Mesenteric fat pad (tissue), 1 donor: Measurements from ENCODE around the gene KRT31. TPM values are rescaled to one million over a fixed set of nuclear protein-coding genes. Genes with fewer than 3 reads are reported as not detected.
"Not testable (repeated sequence)": the region's sequence is repeated elsewhere in the genome, so short reads cannot be mapped to it uniquely, and the experiment has no call there.

Experiments
- DNase-seq: peaks from one replicate; pipeline ENCODE4 v3.0.0-alpha.2; 2020; ENCODE audit warnings: low spot score
- total RNA-seq: library from RNA; stranded (reverse); fragmentation: NEBNext Ultra II Directional; extraction: Animal tissue kit (Norgen Biotek cat#: 25700); gene quantifications from one replicate; pipeline ENCODE4 v1.2.1, GENCODE V29; 2021
- donor health status: DM: yes; HTN: yes; CAD: no.

The KRT31 gene
- total RNA-seq, 1 donor from 2014 or later = not detected

- no peak for DNase-seq
Measured at GRCh38 chr17:41391535-41391934, 5.9 kb downstream of the KRT31 start.

DNA sequence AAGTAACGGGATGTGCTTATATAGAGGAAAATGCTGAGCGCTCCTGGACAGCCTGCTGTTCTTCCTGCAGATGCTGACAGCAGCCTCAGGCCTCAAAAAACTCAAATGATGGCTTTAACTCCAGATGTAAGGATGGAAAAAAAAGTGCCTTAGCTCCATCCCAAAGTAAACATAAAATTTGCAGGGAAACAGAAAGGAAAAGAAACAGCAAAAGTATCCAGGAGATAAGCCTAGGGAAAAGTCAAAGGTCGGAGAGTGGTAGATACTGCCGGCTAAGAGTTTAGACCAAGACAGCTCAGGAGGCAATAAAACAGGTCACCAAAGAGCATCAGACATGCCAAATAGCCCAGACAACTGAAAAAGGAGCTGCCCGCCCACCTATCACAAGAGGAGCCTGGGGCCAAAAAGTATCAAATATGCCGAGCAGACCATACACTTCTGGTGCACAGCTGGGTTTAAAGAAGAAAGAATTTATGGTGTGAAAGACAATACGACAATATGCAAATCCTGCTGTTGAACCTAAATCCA, 6.9 kb downstream of the KRT31 start:
- no peak for DNase-seq

DNA sequence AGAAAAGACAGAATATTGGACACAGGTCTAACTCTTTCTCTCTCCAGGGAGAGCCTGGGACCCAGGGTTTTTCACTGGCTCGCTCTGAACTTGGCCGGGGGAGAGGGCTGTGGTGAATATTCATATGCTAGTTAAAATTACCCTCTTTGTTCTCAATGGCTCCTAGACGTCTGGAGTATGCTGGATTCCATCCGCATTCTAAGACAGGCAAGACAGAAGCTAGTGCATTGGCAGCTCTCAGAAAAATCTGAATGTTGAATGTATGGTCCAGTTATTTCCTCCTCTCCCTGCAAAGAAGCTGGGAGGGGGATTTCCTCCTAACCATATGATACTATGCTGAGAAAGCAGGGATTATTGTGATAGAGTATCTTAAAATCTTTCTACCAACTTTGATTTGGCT, 9.7 kb downstream of the KRT31 start:
- no peak for DNase-seq

GRCh38 chr17:41386227-41386626, 11.2 kb downstream of the KRT31 start:
- no peak for DNase-seq

- no peak for DNase-seq
Measured at GRCh38 chr17:41383690-41384089, 13.7 kb downstream of the KRT31 start.

DNA sequence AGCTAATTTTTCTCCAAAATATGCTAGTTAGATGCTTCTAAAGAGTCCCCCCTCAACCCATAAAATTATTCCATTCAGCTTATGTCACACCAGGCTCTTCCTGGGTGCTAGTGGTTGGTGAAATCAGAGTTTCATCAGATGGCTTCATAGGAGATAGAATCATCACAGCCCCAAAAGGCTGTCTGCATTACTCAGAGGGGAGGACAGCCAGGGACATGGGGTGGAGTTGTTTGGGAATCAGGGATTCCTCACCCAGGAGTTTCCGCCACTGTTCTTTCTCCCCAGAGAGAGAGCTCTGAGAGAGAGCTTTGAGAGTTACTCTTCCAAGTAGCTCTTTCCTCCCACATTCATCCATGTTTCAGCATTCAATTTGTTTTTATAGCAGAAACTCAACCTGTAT, 15.0 kb downstream of the KRT31 start:
- no peak for DNase-seq

GRCh38 chr17:41381943-41382342, 15.5 kb downstream of the KRT31 start, which contains the start of gene KRT34:
Gene KRT34 (minus strand): TSS chr17:41382306. CDS start chr17:41382246, 60 bp downstream.
- DNase-seq = not testable (repeated sequence)

GRCh38 chr17:41380091-41380490, 17.3 kb downstream of the KRT31 start:
- not testable (repeated sequence) for DNase-seq

- DNase-seq = no peak
Measured at GRCh38 chr17:41377546-41377945, 19.9 kb downstream of the KRT31 start.

DNA sequence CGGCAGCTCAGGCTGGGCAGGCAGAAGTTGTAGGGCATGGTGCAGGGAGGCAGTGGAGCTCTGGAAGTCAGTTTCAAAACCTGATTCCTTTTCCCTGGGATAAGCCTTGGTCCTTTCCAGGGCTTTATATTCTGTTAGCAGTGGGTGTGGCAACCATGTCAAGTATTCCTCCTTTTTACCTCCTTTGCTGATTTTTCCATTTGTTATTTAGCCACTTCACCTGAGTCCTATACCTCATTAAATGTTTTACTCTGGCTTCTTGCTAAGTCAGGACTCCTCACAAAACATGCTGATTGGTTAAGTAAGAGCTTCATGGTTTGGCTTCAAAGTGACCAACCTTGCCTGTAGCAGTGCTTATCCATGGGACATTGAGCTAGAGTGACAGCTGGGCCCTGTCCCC, 27.7 kb downstream of the KRT31 start, which contains the start of gene KRT33B:
Gene KRT33B (minus strand): TSS at position 101 of the 400 bp plus-strand sequence. CDS start 63 bp downstream, at position 38.
- no peak for DNase-seq

DNA sequence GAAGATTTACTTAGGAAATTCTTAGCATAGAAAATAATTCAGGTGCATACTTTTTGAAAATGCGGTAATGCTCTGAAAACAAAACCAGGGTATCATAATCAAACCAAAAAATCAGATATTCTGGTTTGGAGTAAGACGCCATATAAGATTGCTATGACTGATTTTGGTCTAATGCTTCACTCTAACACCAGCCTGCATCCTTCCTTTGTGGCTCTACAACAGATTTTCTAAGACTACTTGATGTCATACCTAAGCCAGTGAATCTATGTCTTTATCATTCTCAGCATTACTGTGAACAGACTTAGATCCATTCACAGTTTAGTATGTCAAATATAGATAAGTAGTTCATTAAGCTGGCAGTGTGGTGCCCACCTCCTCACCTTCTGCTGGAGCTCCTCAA, 28.4 kb downstream of the KRT31 start:
- DNase-seq = no peak

GRCh38 chr17:41367426-41368075, 29.9 kb downstream of the KRT31 start:
- no peak for DNase-seq

DNA sequence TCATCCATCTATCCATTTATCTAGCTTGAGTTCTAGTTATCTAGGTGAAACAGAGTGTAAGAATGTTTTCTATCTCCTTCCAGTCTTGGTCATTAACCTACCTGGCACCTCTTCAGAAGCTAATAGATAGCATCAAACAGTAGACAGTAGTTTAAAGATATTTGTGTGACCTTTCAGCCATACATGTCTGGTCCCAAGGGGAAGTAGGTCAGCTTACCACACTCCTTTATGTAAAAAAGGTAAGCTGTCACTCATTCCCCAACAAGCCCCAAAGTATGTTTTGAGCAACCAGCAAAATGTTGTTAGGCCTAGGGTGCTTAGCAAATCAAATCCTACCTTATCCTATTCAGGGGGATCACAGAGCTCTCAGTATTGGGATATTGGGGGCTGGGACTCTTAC, 31.3 kb downstream of the KRT31 start:
- DNase-seq = no peak

DNA sequence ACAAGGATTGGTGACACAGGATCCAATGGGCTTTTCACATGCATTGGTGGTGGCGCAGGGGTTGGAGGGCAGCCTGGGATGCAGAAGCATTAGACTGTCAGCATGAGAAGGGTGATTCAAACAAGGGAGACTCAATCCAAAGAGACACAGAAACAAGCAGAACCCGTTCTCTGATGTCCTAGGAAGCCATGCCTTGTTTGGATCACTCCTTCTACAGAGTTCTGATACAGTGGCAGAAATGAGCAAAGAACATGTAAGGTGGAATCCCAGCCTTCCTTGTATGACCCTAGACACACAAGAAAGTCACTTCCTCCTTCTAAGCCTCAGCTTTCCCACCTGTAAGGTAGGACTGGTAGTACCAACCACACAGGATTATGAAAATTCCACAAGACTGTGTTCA, 33.5 kb downstream of the KRT31 start:
- no peak for DNase-seq

DNA sequence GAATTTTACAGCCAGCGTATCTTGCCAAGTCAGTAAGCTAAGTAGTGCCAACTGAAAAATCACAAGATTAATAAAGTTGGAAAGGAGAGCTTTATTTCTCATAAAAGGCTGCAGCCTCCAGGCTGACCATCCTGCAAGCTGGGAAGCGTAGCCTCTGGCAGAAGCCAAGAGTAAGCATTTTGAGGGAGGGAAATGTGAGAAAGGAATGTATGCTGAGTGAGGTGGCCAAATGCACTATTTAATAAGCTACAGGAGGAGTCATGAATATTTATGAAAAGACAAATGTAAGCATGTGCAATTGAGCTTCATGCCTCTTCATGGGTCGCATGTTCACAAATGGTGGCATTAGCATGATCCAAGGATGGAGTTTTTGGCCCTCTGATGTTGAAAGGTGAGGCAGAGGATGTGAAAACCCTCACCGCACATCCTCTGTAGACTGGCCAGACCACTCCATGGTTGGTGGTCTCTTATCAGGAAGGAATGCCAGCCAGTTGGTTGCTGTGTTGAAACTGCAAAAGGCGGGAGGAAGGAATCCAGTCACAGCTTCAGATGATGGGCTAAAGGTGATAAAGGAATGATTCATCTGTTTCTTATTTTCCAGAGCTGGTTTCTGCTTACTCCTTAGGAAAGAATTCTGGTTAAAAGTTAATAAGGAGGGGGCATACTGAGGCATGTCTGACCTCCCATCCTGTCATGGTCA, 37.0 kb downstream of the KRT31 start:
- no peak for DNase-seq

- DNase-seq = no peak
Measured at GRCh38 chr17:41354536-41354935, 42.9 kb downstream of the KRT31 start.

DNA sequence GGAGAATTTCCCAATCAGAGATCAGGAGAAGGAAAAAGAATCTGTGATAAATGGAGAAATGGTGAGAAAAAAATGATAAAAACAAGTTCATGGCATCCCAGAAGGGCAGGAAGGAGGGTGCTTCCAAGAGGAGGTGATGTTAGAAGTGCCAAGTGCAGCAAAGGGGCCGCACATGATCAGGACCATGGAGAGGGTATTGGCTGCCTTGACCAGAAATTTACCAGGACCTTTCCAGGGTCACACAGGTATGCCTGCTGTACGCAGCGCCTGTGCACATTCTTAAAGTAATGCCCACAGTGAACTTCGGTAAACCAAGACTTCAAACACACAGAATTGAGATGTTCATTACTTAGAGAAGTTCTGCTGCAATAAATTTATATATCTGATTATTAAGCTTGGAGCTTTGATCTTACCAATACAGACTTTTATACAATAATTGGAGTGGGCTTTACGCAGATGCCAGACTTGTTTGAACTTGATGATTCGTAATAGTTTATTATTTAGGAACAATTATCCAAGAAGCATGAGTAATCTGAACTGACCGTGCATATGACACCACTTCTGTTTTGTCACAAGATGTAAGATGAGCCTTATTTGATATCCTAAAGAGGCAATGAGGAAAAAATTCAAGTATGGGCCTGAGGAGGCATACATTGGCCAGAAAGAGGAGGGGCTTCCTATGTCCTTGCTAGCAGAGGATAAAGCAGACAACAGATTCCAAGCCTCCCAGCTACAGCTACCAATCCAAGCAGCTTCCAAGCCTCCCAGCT, 44.6 kb downstream of the KRT31 start:
- no peak for DNase-seq

DNA sequence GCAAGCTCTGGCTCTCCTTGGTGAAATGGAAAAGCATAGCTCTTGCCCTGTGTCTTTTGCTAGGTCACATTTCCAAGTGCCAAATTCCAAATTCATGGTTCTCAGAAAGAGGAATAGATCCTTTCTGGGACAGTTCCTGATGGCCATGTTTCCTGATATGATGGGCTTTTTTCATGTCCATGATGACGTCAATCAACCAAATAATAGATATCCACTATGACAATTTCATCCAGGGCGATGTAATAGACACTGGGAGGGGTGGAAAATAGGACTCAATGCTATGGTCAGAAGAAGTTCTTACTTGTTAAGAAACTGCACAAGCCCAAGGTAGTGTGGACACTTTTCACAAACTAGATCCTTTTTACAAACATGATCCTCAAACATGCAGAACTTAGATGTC, 46.2 kb downstream of the KRT31 start:
- DNase-seq = no peak

DNA sequence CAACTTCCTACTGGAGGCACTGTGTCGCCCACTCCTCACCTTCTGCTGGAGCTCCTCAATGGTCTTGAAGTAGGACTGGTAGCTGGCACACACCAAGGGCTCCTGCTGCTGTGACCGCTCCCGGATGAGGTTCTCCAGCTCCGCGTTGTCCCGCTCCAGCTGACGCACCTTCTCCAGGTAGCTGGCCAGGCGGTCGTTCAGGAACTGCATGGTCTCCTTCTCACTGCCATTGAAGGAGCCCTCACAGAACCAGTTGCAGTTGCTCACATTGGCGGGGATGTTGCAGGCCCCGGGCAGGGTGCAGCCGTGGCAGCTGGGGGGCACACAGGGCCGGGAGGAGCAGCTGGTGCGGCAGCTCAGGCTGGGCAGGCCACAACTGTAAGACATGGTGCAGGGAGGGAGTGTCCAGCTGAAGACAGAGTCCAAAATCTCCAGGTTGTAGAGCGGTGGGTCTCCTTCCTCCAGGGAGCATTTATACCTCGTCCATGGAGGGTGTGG, 47.0 kb downstream of the KRT31 start, which contains the start of gene KRT33A:
Gene KRT33A (minus strand): TSS at position 448 of the 498 bp plus-strand sequence. CDS start 61 bp downstream, at position 387.
- DNase-seq = not testable (repeated sequence)

- no peak for DNase-seq
Measured at GRCh38 chr17:41347869-41348760, 49.3 kb downstream of the KRT31 start.
